KOPT-K1 (cell line): Measurements from ENCODE around the gene SLC41A3.
"Not testable (repeated sequence)": the region's sequence is repeated elsewhere in the genome, so short reads cannot be mapped to it uniquely, and the experiment has no call there.

Experiments
- H3K27ac ChIP-seq: fragments of 200-600 bp; sonication (generic); 2 replicates; pipeline ENCODE4 v1.5.1; 2016; ENCODE audit warnings: antibody characterized with exemption, mild to moderate bottlenecking, low read depth, low read length; ENCODE audit not compliant: poor library complexity, severe bottlenecking
- H3K36me3 ChIP-seq: fragments of 200-600 bp; sonication (generic); 2 replicates; pipeline ENCODE4 v1.5.1; 2017; ENCODE audit warnings: antibody characterized with exemption, mild to moderate bottlenecking, low read length, moderate library complexity; ENCODE audit not compliant: insufficient read depth
- H3K9me3 ChIP-seq: fragments of 200-600 bp; sonication (generic); 2 replicates; pipeline ENCODE4 v1.5.1; 2017; ENCODE audit warnings: antibody characterized with exemption, low read length, mild to moderate bottlenecking; ENCODE audit not compliant: insufficient read depth, poor library complexity, severe bottlenecking

Gene SLC41A3

GRCh38 chr3:126104028-126104635 lies 20.2 kb upstream of the SLC41A3 start:
- Histone ChIP-seq H3K9me3 (no peaks in the 10 kb centered on the region), H3K36me3 (no peaks in the 10 kb centered on the region), H3K27ac (no peak overlapping the region)

- Histone ChIP-seq H3K36me3 (no peaks in the 10 kb centered on the region), H3K27ac (no peak overlapping the region), H3K9me3 (peaks cover 3% of the 10 kb centered on the region)
These were observed 19.4 kb upstream of the SLC41A3 start for GRCh38 chr3:126103121-126104027.

GRCh38 chr3:126102530-126102951 lies 18.6 kb upstream of the SLC41A3 start:
- H3K27ac ChIP-seq: no peak overlapping the region
- peaks cover 12% of the 10 kb centered on the region for H3K9me3 ChIP-seq
- H3K36me3 ChIP-seq: no peaks in the 10 kb centered on the region

- no peak overlapping the region for H3K27ac ChIP-seq
- H3K9me3 ChIP-seq: peaks cover 17% of the 10 kb centered on the region
- H3K36me3 ChIP-seq: no peaks in the 10 kb centered on the region
These were observed 18.1 kb upstream of the SLC41A3 start for GRCh38 chr3:126102011-126102410.

- H3K36me3 ChIP-seq: no peaks in the 10 kb centered on the region
- H3K9me3 ChIP-seq: peaks cover 22% of the 10 kb centered on the region
- H3K27ac ChIP-seq: no peak overlapping the region
These were observed 17.6 kb upstream of the SLC41A3 start for GRCh38 chr3:126101521-126101982.

- H3K9me3 ChIP-seq: peaks cover 29% of the 10 kb centered on the region
- H3K27ac ChIP-seq: no peak overlapping the region
- H3K36me3 ChIP-seq: no peaks in the 10 kb centered on the region
These were observed 16.8 kb upstream of the SLC41A3 start for GRCh38 chr3:126100634-126101301.

- H3K9me3 ChIP-seq: peaks cover 34% of the 10 kb centered on the region
- H3K27ac ChIP-seq: no peak overlapping the region
- H3K36me3 ChIP-seq: no peaks in the 10 kb centered on the region
These were observed 16.3 kb upstream of the SLC41A3 start for GRCh38 chr3:126100269-126100633.

- Histone ChIP-seq H3K9me3 (peaks cover 45% of the 10 kb centered on the region), H3K27ac (no peak overlapping the region), H3K36me3 (no peaks in the 10 kb centered on the region)
These were observed 14.5 kb upstream of the SLC41A3 start for GRCh38 chr3:126098391-126098858.

GRCh38 chr3:126097801-126098200 lies 13.9 kb upstream of the SLC41A3 start:
- Histone ChIP-seq H3K27ac (no peak overlapping the region), H3K36me3 (no peaks in the 10 kb centered on the region), H3K9me3 (peaks cover 45% of the 10 kb centered on the region)

- not testable (repeated sequence) for H3K27ac ChIP-seq, H3K36me3 ChIP-seq
- peaks cover 59% of the 10 kb centered on the region for H3K9me3 ChIP-seq
These were observed 12.3 kb upstream of the SLC41A3 start for GRCh38 chr3:126096274-126096673.

- H3K9me3 ChIP-seq: peaks cover 68% of the 10 kb centered on the region
- not testable (repeated sequence) for H3K36me3 ChIP-seq, H3K27ac ChIP-seq
These were observed 8.2 kb upstream of the SLC41A3 start for GRCh38 chr3:126092128-126092527.

- Histone ChIP-seq H3K27ac (no peak overlapping the region), H3K36me3 (no peaks in the 10 kb centered on the region), H3K9me3 (peaks cover 42% of the 10 kb centered on the region)
These were observed 3.7 kb upstream of the SLC41A3 start for GRCh38 chr3:126087552-126088175.

- no peaks in the 10 kb centered on the region for H3K36me3 ChIP-seq
- H3K27ac ChIP-seq: no peak overlapping the region
- H3K9me3 ChIP-seq: peaks cover 26% of the 10 kb centered on the region
These were observed 1.9 kb upstream of the SLC41A3 start for GRCh38 chr3:126085841-126086240.

GRCh38 chr3:126085276-126085675 lies 1.4 kb upstream of the SLC41A3 start:
- Histone ChIP-seq H3K36me3 (no peaks in the 10 kb centered on the region), H3K9me3 (peaks cover 26% of the 10 kb centered on the region), H3K27ac (no peak overlapping the region)

GRCh38 chr3:126084768-126085180 lies 850 bp upstream of the SLC41A3 start:
- Histone ChIP-seq H3K27ac (no peak overlapping the region), H3K9me3 (peaks cover 26% of the 10 kb centered on the region), H3K36me3 (no peaks in the 10 kb centered on the region)
